Sigmoid colon (tissue), 4 donors: ENCODE measurements around the gene KIF3C.

ENCODE experiments used
- EP300 ChIP-seq, 4 donors: sonication (generic); formaldehyde crosslinking; IDR thresholded peaks; one replicate each; pipeline ENCODE4 v1.6.1; 2017; ENCODE audit warnings: antibody characterized with exemption in 4 of 4
- POLR2A ChIP-seq, 2 donors: fragments of 450-650 bp; IDR thresholded peaks; one replicate each; pipeline ENCODE4 v1.6.1; 2016; ENCODE audit warnings: antibody characterized with exemption in 2 of 2, mild to moderate bottlenecking in 2 of 2, moderate library complexity in 2 of 2
- TF ChIP-seq, protein P1 (sequence below), 4 experiments: fragments of 450-650 bp in 3 of 4; fragments of 200-600 bp in 1 of 4; IDR thresholded peaks; one replicate each; pipeline ENCODE4 v1.5.1; 2016 to 2019; ENCODE audit warnings: antibody characterized with exemption in 4 of 4, mild to moderate bottlenecking in 3 of 4, moderate library complexity in 2 of 4

- TF ChIP-seq, protein P1, sequence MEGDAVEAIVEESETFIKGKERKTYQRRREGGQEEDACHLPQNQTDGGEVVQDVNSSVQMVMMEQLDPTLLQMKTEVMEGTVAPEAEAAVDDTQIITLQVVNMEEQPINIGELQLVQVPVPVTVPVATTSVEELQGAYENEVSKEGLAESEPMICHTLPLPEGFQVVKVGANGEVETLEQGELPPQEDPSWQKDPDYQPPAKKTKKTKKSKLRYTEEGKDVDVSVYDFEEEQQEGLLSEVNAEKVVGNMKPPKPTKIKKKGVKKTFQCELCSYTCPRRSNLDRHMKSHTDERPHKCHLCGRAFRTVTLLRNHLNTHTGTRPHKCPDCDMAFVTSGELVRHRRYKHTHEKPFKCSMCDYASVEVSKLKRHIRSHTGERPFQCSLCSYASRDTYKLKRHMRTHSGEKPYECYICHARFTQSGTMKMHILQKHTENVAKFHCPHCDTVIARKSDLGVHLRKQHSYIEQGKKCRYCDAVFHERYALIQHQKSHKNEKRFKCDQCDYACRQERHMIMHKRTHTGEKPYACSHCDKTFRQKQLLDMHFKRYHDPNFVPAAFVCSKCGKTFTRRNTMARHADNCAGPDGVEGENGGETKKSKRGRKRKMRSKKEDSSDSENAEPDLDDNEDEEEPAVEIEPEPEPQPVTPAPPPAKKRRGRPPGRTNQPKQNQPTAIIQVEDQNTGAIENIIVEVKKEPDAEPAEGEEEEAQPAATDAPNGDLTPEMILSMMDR (IDR thresholded peaks at IDR 0.05): no peak
- no peak for TF ChIP-seq POLR2A (IDR thresholded peaks at IDR 0.05)
- TF ChIP-seq EP300 (IDR thresholded peaks at IDR 0.05): no peak
Measured at GRCh38 chr2:25972049-25972823, 10.1 kb downstream of the KIF3C start.
